Kidney tubule cell (primary cell): Measurements from ENCODE around the gene AUTS2.
A peak's percentile ranks its signal among the peaks of the same experiment; 100 is the strongest.

Source experiments
- DNase-seq: peaks from one replicate; pipeline ENCODE4 v3.0.0-alpha.2; 2018; ENCODE audit warnings: low spot score

Gene AUTS2

DNA sequence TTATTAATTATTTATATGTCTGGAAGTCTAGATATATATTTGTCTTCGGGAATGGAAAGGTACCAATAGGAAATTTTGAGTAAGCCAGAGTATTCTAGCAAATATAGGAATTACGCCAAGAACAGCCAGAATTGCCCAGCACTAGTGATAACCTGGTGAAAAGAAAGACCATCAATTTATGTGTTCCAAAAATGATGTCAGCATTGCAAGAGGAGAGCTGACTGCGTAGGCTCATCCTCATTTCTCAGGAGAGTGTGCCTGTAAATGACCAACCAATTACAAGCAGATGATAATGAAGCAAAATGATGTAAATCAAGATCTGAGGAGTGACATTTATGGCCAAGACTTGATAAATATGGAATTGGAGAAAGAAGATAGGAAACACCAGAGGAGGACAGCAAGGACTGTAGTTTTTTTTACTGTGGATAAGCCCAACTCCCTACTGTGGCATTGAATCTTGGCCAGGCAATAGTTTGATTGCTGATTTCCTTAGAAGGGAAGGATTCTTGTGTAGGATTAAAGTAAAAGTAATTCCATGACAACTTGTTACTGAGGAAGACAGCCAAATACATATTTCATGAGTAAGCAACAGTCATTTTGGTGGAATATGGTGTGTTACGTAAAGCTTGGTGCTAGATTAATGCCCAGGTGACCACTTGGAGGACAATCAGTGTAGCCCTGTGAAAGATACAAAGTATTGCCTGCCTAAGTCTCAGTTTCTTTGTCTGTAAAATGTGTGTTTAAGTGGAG lies 590.8 kb downstream of the AUTS2 start:
- DNase-seq, result no peak

GRCh38 chr7:70189776-70190175 lies 591.5 kb downstream of the AUTS2 start:
- DNase-seq, result no peak

GRCh38 chr7:70190281-70190680 lies 592.0 kb downstream of the AUTS2 start:
- no peak for DNase-seq

DNA sequence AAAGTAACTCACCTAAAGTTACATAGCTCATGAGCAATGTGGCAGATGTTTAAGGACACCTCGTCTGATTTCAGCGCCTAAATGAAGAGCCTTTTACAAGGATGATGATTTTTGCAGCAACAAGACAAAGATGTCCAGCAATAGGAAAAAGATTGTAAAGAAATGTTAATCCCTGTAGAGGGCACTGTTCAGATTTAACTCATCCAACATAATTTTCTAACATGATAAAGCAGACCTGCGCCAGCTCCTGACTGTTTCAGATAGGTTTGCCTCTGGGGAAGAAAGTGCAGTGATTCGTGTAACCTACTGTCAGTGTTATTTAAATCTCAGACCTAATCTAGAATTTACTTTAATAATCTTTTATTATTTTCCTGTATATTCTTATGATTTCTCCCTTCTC lies 595.2 kb downstream of the AUTS2 start:
- peak; percentile 53 for DNase-seq

- DNase-seq, result peak; percentile 38
Observed at GRCh38 chr7:70208236-70209063, 610.2 kb downstream of the AUTS2 start.

DNA sequence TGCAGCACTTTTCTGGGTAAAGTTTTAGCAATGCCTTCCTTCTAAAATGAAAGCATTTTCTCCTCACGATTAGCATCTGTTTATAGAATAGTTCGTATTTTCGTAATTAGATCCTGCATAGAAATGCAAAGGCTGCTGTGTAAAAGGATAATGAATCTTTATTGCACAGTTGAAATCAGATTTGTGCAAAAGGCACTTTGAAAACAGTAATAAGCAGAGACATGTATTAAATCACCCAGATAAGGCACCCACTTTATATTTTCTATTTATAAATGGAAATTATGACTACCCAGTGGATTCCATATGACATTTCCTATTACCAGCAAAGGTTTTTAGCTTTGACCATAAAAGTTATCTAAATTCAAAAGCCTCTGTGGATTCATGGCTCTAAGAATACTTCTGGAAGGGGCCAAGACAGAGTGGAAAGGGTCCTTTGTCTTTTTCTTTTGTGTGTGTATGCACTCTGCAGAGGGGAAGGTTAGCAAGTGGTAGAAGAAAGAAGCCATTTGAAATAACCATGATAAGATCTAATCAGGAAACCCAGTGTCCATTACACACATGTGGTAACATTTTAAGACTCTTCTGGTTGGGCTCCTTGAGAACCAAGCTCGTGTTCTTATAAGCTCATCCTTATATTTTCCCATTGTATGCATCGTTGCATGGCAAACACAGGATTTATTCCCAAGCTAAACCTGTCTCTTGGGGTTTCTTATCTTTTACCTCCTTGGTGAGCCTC lies 612.1 kb downstream of the AUTS2 start:
- no peak for DNase-seq

DNA sequence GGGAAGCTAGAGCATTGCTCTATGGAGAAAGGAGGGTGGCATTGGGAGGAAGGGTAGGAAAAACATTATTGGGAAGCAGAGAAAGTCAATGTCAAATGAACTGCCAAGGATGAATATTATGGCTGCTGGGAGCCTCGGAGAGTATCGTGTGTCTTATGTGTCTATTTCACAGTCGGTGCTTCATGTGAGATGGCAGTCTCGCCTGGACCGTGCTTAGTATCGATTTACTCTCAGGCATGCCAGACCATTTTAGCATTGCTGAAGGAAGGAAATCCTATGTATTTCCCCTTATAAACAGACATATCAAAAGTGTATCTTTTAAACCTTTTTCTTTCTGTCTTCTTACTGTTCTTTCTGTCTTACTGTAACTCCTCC lies 612.6 kb downstream of the AUTS2 start:
- DNase-seq, result no peak

- no peak for DNase-seq
Observed at GRCh38 chr7:70212281-70212680, 614.0 kb downstream of the AUTS2 start.

DNA sequence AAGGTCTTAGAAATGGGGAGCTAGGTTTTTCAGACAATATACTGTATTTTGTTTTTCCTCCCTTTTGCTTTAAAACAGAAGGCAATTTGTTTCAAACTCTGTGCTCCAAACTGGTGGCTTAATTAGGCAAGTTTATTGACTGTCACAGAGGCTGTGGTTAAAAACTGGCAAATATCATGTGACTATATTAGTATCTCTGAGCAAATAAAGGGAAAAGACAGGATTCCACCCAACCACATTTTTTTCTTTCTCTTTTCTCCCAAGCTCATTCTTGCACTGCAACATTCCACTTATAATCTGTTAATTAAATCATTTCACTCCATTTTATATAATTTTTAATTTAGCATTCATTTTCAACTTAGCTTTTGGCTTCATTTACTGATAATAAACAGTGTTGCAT lies 615.8 kb downstream of the AUTS2 start:
- DNase-seq, result no peak

DNA sequence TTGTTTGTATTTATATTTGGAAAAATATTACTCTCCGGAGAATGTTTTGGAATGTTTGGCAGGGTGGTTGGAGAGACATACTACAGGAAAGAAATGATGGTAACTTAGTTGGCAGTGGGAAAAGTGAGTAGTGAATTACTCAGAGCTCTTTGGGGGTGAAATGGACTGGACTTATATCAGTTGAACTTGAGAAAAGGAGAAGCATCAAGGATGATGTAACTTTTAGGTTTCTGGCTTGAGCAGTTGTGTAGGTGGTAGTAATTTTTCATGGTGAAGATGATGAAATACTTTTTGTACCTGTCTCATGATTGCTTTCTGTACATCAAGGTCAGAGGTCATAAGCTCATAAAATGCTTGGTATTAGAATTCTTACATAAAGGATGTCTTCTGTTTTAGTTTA lies 617.2 kb downstream of the AUTS2 start:
- DNase-seq, result peak; percentile 52

- DNase-seq, result no peak
Observed at GRCh38 chr7:70217571-70217970, 619.3 kb downstream of the AUTS2 start.

DNA sequence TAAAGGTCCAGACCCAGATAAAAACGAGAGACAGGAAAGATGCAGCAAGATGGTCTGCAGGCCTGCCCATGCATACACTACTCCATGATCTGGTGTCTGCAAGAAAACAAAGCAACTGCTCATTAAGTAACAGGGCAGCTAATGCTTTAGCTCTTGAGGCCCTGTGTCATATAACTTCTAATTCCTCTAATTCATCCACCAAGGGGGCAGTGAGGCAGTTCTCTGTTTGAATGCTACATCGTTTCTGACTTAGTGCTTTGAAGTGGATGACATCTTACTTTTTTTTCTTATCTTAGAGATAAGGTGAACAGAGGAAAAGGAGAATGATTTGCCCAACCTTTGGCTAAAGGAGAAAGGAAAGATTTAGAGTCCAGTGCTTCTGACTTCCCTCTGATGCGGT lies 619.7 kb downstream of the AUTS2 start:
- no peak for DNase-seq

GRCh38 chr7:70219061-70219460 lies 620.8 kb downstream of the AUTS2 start:
- no peak for DNase-seq

DNA sequence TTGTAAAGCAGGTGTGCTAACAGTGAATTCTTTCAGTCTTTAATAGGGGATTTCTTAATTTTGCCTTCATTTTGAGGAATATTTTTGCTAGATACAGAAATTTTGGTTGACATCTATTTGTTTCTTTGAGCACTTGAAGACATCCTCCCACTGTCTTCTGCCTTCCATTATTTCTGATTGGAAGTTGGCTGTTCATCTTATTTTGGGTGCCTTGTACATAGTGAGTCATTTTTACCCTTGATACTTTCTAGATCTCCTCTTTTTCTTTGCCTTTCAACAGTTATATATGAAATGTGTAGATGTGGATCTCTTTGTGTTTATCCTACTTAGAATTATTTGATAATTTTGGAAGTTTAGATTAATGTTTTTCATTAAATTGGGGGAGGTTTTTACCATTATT lies 631.0 kb downstream of the AUTS2 start:
- DNase-seq, result no peak

- DNase-seq, result no peak
Observed at GRCh38 chr7:70230761-70231160, 632.5 kb downstream of the AUTS2 start.

DNA sequence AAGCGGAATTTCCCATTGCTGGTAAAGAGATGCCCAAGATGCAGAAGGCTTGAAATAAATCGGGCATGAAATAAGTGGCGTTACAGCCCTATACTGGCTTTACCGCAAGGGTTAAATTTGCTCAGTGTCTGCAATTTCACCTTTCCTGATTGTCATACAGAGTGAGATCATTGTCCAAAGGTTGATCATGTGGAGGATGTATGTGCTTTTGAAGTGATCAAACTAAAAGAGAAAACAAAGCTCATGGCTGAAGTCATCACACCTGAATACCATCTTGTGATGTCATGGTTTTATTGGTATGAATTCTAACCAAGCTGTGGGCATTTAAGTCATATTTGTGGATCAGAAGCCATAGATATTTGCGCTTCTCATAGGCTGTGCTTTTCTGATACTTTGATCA lies 635.5 kb downstream of the AUTS2 start:
- DNase-seq, result no peak

DNA sequence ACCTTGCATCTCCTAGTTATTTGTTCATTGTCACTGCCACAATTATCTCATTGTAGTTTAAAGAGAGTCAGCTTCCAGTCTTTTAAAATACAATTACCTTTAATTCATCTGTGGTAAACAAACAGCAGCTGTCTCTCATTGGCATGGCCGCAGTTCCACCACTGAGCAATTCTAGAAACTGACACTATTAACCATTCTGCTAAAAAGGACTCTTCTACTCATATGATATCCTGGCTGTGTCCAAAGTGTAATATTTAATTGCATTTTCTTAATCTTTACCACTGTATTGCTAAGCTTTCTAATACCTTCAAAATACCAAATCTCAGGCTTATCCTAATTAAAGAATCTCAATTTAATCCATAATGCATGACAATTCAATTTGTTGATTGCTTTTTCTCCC lies 639.0 kb downstream of the AUTS2 start:
- DNase-seq, result no peak

GRCh38 chr7:70237831-70238575 lies 639.7 kb downstream of the AUTS2 start:
- no peak for DNase-seq

- peak; percentile 16 for DNase-seq
Observed at GRCh38 chr7:70239918-70240317, 641.6 kb downstream of the AUTS2 start.

DNA sequence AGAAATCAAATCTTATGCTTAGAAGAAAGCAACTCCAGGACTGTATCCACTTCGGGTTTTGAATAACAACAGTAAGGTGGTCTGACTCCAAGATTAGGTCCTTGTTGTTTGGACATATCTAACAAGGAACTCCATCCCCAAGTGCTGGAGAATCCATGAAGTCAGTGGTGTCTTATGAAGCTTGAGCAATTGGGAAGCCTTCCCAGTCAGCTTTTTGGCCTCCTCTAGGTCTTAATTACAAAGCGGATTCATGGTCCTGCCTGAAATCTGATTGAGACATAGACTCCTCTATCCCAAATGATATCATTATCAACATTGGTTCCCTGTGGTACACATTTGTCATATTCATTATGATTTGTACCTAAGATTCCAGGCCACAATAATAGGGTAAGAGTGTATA lies 642.6 kb downstream of the AUTS2 start:
- DNase-seq, result no peak

GRCh38 chr7:70241536-70242175 lies 643.4 kb downstream of the AUTS2 start:
- DNase-seq, result no peak

- no peak for DNase-seq
Observed at GRCh38 chr7:70242826-70243225, 644.6 kb downstream of the AUTS2 start.
